Activated CD4-positive, alpha-beta T cell treated with anti-CD3 and anti-CD28 coated beads, Interleukin-2, Interleukin-6, amounts not matched to agents 100 ng/mL and 50 ng/mL, durations not matched to agents 16 hours and 8 hours (primary cell): ENCODE measurements around the gene DOP1A.
A peak's percentile ranks its signal among the peaks of the same experiment; 100 is the strongest.
"Not testable (repeated sequence)": the region's sequence is repeated elsewhere in the genome, so short reads cannot be mapped to it uniquely, and the experiment has no call there.

ENCODE experiments used
- DNase-seq: peaks from one replicate; pipeline ENCODE4 v3.0.0-alpha.2; 2020

DOP1A gene

GRCh38 chr6:83155794-83156193 lies 88.3 kb downstream of the DOP1A start:
- DNase-seq: no peak

GRCh38 chr6:83160167-83160566 lies 92.7 kb downstream of the DOP1A start:
- no peak for DNase-seq

GRCh38 chr6:83167726-83168278 lies 100.3 kb downstream of the DOP1A start:
- no peak for DNase-seq

GRCh38 chr6:83168556-83168955 lies 101.1 kb downstream of the DOP1A start:
- DNase-seq: no peak

GRCh38 chr6:83169106-83169505 lies 101.6 kb downstream of the DOP1A start:
- DNase-seq: no peak

- DNase-seq: no peak
Measured at GRCh38 chr6:83169511-83169910, 102.0 kb downstream of the DOP1A start.

- DNase-seq: no peak
Measured at GRCh38 chr6:83176246-83176645, 108.8 kb downstream of the DOP1A start.

- no peak for DNase-seq
Measured at GRCh38 chr6:83180426-83180950, 113.0 kb downstream of the DOP1A start.

- DNase-seq: no peak
Measured at GRCh38 chr6:83182114-83182513, 114.6 kb downstream of the DOP1A start.

GRCh38 chr6:83183082-83183828 lies 115.8 kb downstream of the DOP1A start:
- no peak for DNase-seq

GRCh38 chr6:83185096-83185495 lies 117.6 kb downstream of the DOP1A start:
- DNase-seq: no peak

GRCh38 chr6:83188501-83188900 lies 121.0 kb downstream of the DOP1A start:
- no peak for DNase-seq

GRCh38 chr6:83190626-83191025 lies 123.2 kb downstream of the DOP1A start:
- no peak for DNase-seq

- not testable (repeated sequence) for DNase-seq
Measured at GRCh38 chr6:83191974-83192373, 124.5 kb downstream of the DOP1A start.

GRCh38 chr6:83192456-83192855 lies 125.0 kb downstream of the DOP1A start:
- DNase-seq: no peak

GRCh38 chr6:83192871-83193746 lies 125.6 kb downstream of the DOP1A start, which contains the start of the genes PGM3 and RWDD2A:
PGM3 (minus strand) TSS chr6:83193265; CDS start chr6:83191012, 2,253 bp downstream.
RWDD2A (plus strand) TSS chr6:83193357; CDS start chr6:83194452, 1,095 bp downstream.
- DNase-seq: peak; percentile 90

GRCh38 chr6:83193747-83194566 lies 126.5 kb downstream of the DOP1A start:
- DNase-seq: peak; percentile 7

GRCh38 chr6:83198486-83199172 lies 131.2 kb downstream of the DOP1A start:
- no peak for DNase-seq

GRCh38 chr6:83199173-83199862 lies 131.8 kb downstream of the DOP1A start:
- no peak for DNase-seq

- no peak for DNase-seq
Measured at GRCh38 chr6:83199863-83200225, 132.4 kb downstream of the DOP1A start.

- DNase-seq: no peak
Measured at GRCh38 chr6:83202031-83202430, 134.6 kb downstream of the DOP1A start.
